ENCODE data around the gene FAM43A.

The FAM43A gene

DNA sequence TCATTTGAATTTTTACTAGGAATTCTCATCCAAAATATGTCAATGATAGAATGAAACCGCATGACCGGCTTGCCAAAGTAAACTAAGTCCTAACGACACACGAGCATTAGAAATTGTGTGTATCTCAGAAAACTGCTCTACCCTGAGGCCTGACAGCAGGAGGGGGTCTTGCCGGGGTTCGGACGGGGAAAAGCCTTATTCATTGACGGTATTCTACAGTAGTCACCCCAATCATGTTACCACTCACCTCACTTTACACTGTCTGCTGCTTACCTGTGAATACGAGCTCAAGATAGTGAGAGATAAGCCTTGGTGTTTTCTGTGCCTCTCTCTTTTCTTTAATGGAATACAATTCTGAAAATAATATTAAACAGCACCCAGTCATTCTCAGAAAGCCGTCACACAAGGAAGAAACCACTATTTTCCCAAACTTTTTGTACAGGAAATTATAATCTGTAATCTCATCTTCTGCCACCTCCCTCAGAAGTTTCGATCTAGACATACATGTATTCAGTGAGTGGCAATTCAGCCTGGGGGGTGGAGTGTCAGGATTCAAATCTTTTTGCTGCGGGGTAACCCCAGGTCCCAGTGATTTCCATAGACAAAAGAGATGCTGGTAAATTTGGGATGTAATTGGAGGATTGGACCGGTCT lies 492 bp upstream of the FAM43A start:
- Mint-ChIP-seq H3K4me1 (peaks cover 35% of the 10 kb centered on the region), H3K27ac (peak overlapping the region; percentile 41 to 92 (median 71)), H3K27me3 (ENCODE audit: low read depth) (peaks cover 35% of the 10 kb centered on the region), H3K4me3 (peak overlapping the region; percentile 92 to 99 (median 98)), H3K9me3 (no peaks in the 10 kb centered on the region), H3K36me3 (ENCODE audit: low read depth) (no peaks in the 10 kb centered on the region)
- TF ChIP-seq CTCF (IDR thresholded peaks at IDR 0.05; ENCODE audit: unreplicated experiment in 3 of 3): no peak

- Mint-ChIP-seq H3K36me3 (ENCODE audit: low read depth) (no peaks in the 10 kb centered on the region), H3K27me3 (ENCODE audit: low read depth) (peaks cover 30% of the 10 kb centered on the region), H3K27ac (peak overlapping the region in 2 of 3 experiments; percentile 36 to 70), H3K9me3 (no peaks in the 10 kb centered on the region), H3K4me1 (peaks cover 45% of the 10 kb centered on the region), H3K4me3 (peak overlapping the region; percentile 92 to 99 (median 98))
- no peak for TF ChIP-seq CTCF (IDR thresholded peaks at IDR 0.05; ENCODE audit: unreplicated experiment in 3 of 3)
These were observed 732 bp downstream of the FAM43A start for GRCh38 chr3:194686414-194686815.

- Mint-ChIP-seq H3K4me3 (peak overlapping the region; percentile 92 to 99 (median 98)), H3K4me1 (peaks cover 52% of the 10 kb centered on the region)
These were observed 1.3 kb downstream of the FAM43A start for GRCh38 chr3:194686816-194687637.

GRCh38 chr3:194687638-194688199 lies 2.0 kb downstream of the FAM43A start:
- peaks cover 53% of the 10 kb centered on the region for H3K4me1 Mint-ChIP-seq
- peak overlapping the region in 2 of 3 experiments; percentile 36 to 85 for H3K27ac Mint-ChIP-seq
- peak overlapping the region; percentile 92 to 99 (median 98) for H3K4me3 Mint-ChIP-seq
- peaks cover 22% of the 10 kb centered on the region for H3K27me3 Mint-ChIP-seq (ENCODE audit: low read depth)
- H3K36me3 Mint-ChIP-seq (ENCODE audit: low read depth): no peaks in the 10 kb centered on the region
- TF ChIP-seq CTCF (IDR thresholded peaks at IDR 0.05; ENCODE audit: unreplicated experiment in 3 of 3): peak; percentile 30 to 57 (median 46)
- H3K9me3 Mint-ChIP-seq: no peaks in the 10 kb centered on the region

More at GRCh38 chr3:194686816-194687637, 1.3 kb downstream of the FAM43A start:
- H3K9me3 Mint-ChIP-seq: no peaks in the 10 kb centered on the region
- H3K27me3 Mint-ChIP-seq (ENCODE audit: low read depth): peaks cover 29% of the 10 kb centered on the region
- no peaks in the 10 kb centered on the region for H3K36me3 Mint-ChIP-seq (ENCODE audit: low read depth)
- no peak for TF ChIP-seq CTCF (IDR thresholded peaks at IDR 0.05; ENCODE audit: unreplicated experiment in 3 of 3)
- H3K27ac Mint-ChIP-seq: peak overlapping the region in 2 of 3 experiments; percentile 36 to 85

DNA sequence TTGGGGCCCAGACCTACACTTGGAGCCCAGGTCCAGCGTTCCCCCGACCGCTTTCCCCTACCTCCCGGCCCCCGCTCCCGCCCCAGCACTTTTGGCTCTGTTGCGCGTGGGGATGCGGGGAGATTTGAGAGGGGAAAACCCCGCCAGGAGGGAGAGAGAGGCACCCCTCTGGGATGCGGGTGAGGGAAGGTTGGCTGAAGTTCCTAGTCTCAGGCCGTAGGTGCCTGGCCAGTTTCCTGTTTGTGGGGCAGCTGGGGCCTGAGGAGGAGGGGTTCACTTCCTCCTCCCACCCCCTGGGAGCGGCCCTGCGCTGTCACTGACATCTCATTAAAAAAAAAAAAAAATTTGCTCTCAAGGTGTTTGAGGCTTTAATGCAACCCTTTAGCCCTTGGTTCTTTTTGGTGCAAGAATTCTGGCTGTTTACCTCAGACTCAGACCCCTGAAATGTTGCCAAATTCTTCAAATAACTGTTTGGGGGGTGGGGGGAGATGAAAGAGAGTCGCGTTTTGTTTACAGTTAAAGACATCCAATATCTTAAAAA lies 2.6 kb downstream of the FAM43A start:
- TF ChIP-seq CTCF (IDR thresholded peaks at IDR 0.05; ENCODE audit: unreplicated experiment in 3 of 3): no peak
- Mint-ChIP-seq H3K36me3 (ENCODE audit: low read depth) (no peaks in the 10 kb centered on the region), H3K27ac (peak overlapping the region; percentile 91 to 93 (median 92)), H3K9me3 (no peaks in the 10 kb centered on the region), H3K4me3 (peak overlapping the region; percentile 72 to 85 (median 83)), H3K27me3 (ENCODE audit: low read depth) (peaks cover 20% of the 10 kb centered on the region), H3K4me1 (peaks cover 53% of the 10 kb centered on the region)
